Measurements from ENCODE around the gene POM121L2.

POM121L2 gene

GRCh38 chr6:27321370-27321769 lies 9.3 kb upstream of the POM121L2 start:
- Histone ChIP-seq H3K4me3 (ENCODE audit: insufficient read depth, low read depth, low read length, poor library complexity, severe bottlenecking) (no peak overlapping the region), H3K36me3 (ENCODE audit: control insufficient read depth, insufficient read depth, low read length) (no peaks in the 10 kb centered on the region), H3K9me3 (ENCODE audit: control insufficient read depth, low read length) (no peaks in the 10 kb centered on the region), H3K27ac (ENCODE audit: insufficient read depth, low read length, poor library complexity, severe bottlenecking) (no peak overlapping the region), H3K4me1 (ENCODE audit: control insufficient read depth, insufficient read depth, low read length, poor library complexity, severe bottlenecking) (no peaks in the 10 kb centered on the region), H3K27me3 (replicated peaks; ENCODE audit: control insufficient read depth, insufficient read depth, low read length, poor library complexity, severe bottlenecking) (peaks cover 10% of the 10 kb centered on the region)
- DNase-seq: no peak

DNA sequence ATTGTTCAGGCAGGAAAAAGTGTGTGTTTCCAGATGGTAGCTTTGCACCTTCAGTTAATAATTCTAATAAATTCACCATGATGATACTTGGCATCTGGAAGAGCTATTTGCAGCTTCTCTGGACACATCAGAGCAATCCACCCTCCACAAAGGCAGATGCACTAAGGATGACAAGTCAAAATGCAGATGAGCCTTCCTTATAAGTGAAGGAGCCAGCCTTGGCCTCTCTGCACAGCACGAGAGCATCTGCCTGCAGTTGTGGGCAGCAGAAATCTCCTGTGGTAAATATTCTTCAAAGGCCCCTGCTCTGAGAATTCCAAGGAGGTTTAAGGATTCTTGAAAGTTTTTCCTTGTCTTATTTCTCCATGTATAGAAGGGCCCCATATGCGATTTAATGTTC lies 6.9 kb upstream of the POM121L2 start:
- H3K36me3 ChIP-seq (ENCODE audit: control insufficient read depth, insufficient read depth, low read length): no peaks in the 10 kb centered on the region
- peaks cover 4% of the 10 kb centered on the region for H3K27me3 ChIP-seq (replicated peaks; ENCODE audit: control insufficient read depth, insufficient read depth, low read length, poor library complexity, severe bottlenecking)
- H3K4me1 ChIP-seq (ENCODE audit: control insufficient read depth, insufficient read depth, low read length, poor library complexity, severe bottlenecking): no peaks in the 10 kb centered on the region
- no peak overlapping the region for H3K4me3 ChIP-seq (ENCODE audit: insufficient read depth, low read depth, low read length, poor library complexity, severe bottlenecking)
- H3K9me3 ChIP-seq (ENCODE audit: control insufficient read depth, low read length): no peaks in the 10 kb centered on the region
- H3K27ac ChIP-seq (ENCODE audit: insufficient read depth, low read length, poor library complexity, severe bottlenecking): no peak overlapping the region
- DNase-seq: no peak

GRCh38 chr6:27314046-27314445 lies 2.0 kb upstream of the POM121L2 start:
- H3K27ac ChIP-seq (ENCODE audit: insufficient read depth, low read length, poor library complexity, severe bottlenecking): no peak overlapping the region
- peaks cover 18% of the 10 kb centered on the region for H3K27me3 ChIP-seq (replicated peaks; ENCODE audit: control insufficient read depth, insufficient read depth, low read length, poor library complexity, severe bottlenecking)
- DNase-seq: no peak
- peaks cover 14% of the 10 kb centered on the region for H3K4me1 ChIP-seq (ENCODE audit: control insufficient read depth, insufficient read depth, low read length, poor library complexity, severe bottlenecking)
- H3K36me3 ChIP-seq (ENCODE audit: control insufficient read depth, insufficient read depth, low read length): no peaks in the 10 kb centered on the region
- H3K9me3 ChIP-seq (ENCODE audit: control insufficient read depth, low read length): no peaks in the 10 kb centered on the region
- H3K4me3 ChIP-seq (ENCODE audit: insufficient read depth, low read depth, low read length, poor library complexity, severe bottlenecking): no peak overlapping the region

DNA sequence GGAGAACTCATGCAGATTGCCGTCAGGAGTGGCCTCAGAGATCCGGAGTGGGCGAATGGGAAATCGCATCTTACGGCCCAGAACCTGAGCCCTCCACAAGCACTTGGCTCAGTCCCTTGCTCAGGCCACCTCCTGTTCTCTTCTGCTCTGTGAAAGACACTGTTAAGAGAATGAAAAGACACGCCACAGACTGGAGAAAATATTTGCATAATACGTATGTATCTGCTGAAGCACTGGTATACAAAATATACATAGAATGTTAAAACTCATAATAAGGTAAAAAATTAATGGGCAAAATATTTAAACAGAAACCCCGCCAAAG lies 838 bp upstream of the POM121L2 start:
- Histone ChIP-seq H3K4me1 (ENCODE audit: control insufficient read depth, insufficient read depth, low read length, poor library complexity, severe bottlenecking) (peaks cover 14% of the 10 kb centered on the region), H3K27me3 (replicated peaks; ENCODE audit: control insufficient read depth, insufficient read depth, low read length, poor library complexity, severe bottlenecking) (peaks cover 18% of the 10 kb centered on the region), H3K4me3 (ENCODE audit: insufficient read depth, low read depth, low read length, poor library complexity, severe bottlenecking) (peak overlapping the region; percentile 51)

GRCh38 chr6:27311806-27312145 lies 297 bp downstream of the POM121L2 start:
- Histone ChIP-seq H3K36me3 (ENCODE audit: control insufficient read depth, insufficient read depth, low read length) (no peaks in the 10 kb centered on the region), H3K4me1 (ENCODE audit: control insufficient read depth, insufficient read depth, low read length, poor library complexity, severe bottlenecking) (peaks cover 14% of the 10 kb centered on the region), H3K9me3 (ENCODE audit: control insufficient read depth, low read length) (no peaks in the 10 kb centered on the region), H3K27me3 (replicated peaks; ENCODE audit: control insufficient read depth, insufficient read depth, low read length, poor library complexity, severe bottlenecking) (peaks cover 18% of the 10 kb centered on the region), H3K27ac (ENCODE audit: insufficient read depth, low read length, poor library complexity, severe bottlenecking) (no peak overlapping the region), H3K4me3 (ENCODE audit: insufficient read depth, low read depth, low read length, poor library complexity, severe bottlenecking) (no peak overlapping the region)
- DNase-seq: no peak

More for the DNA sequence above, 838 bp upstream of the POM121L2 start:
- Histone ChIP-seq H3K9me3 (ENCODE audit: control insufficient read depth, low read length) (no peaks in the 10 kb centered on the region), H3K27ac (ENCODE audit: insufficient read depth, low read length, poor library complexity, severe bottlenecking) (no peak overlapping the region), H3K36me3 (ENCODE audit: control insufficient read depth, insufficient read depth, low read length) (no peaks in the 10 kb centered on the region)
- DNase-seq: no peak

- Histone ChIP-seq H3K4me1 (ENCODE audit: control insufficient read depth, insufficient read depth, low read length, poor library complexity, severe bottlenecking) (no peaks in the 10 kb centered on the region), H3K4me3 (ENCODE audit: insufficient read depth, low read depth, low read length, poor library complexity, severe bottlenecking) (no peak overlapping the region), H3K27ac (ENCODE audit: insufficient read depth, low read length, poor library complexity, severe bottlenecking) (no peak overlapping the region), H3K36me3 (ENCODE audit: control insufficient read depth, insufficient read depth, low read length) (no peaks in the 10 kb centered on the region), H3K9me3 (ENCODE audit: control insufficient read depth, low read length) (no peaks in the 10 kb centered on the region), H3K27me3 (replicated peaks; ENCODE audit: control insufficient read depth, insufficient read depth, low read length, poor library complexity, severe bottlenecking) (peaks cover 28% of the 10 kb centered on the region)
- DNase-seq: no peak
These were observed 8.3 kb downstream of the POM121L2 start for GRCh38 chr6:27303613-27304272.

- H3K27me3 ChIP-seq (replicated peaks; ENCODE audit: control insufficient read depth, insufficient read depth, low read length, poor library complexity, severe bottlenecking): peaks cover 75% of the 10 kb centered on the region
- DNase-seq: no peak
- no peak overlapping the region for H3K4me3 ChIP-seq (ENCODE audit: insufficient read depth, low read depth, low read length, poor library complexity, severe bottlenecking)
These were observed 14.0 kb downstream of the POM121L2 start for GRCh38 chr6:27297857-27298730.

GRCh38 chr6:27297484-27297856 lies 14.6 kb downstream of the POM121L2 start:
- no peak overlapping the region for H3K4me3 ChIP-seq (ENCODE audit: insufficient read depth, low read depth, low read length, poor library complexity, severe bottlenecking)
- no peak overlapping the region for H3K27ac ChIP-seq (ENCODE audit: insufficient read depth, low read length, poor library complexity, severe bottlenecking)
- peaks cover 5% of the 10 kb centered on the region for H3K9me3 ChIP-seq (ENCODE audit: control insufficient read depth, low read length)
- peaks cover 71% of the 10 kb centered on the region for H3K27me3 ChIP-seq (replicated peaks; ENCODE audit: control insufficient read depth, insufficient read depth, low read length, poor library complexity, severe bottlenecking)
- no peaks in the 10 kb centered on the region for H3K4me1 ChIP-seq (ENCODE audit: control insufficient read depth, insufficient read depth, low read length, poor library complexity, severe bottlenecking)
- H3K36me3 ChIP-seq (ENCODE audit: control insufficient read depth, insufficient read depth, low read length): no peaks in the 10 kb centered on the region
- DNase-seq: no peak

More at GRCh38 chr6:27297857-27298730, 14.0 kb downstream of the POM121L2 start:
- Histone ChIP-seq H3K27ac (ENCODE audit: insufficient read depth, low read length, poor library complexity, severe bottlenecking) (no peak overlapping the region), H3K36me3 (ENCODE audit: control insufficient read depth, insufficient read depth, low read length) (no peaks in the 10 kb centered on the region), H3K9me3 (ENCODE audit: control insufficient read depth, low read length) (peaks cover 5% of the 10 kb centered on the region), H3K4me1 (ENCODE audit: control insufficient read depth, insufficient read depth, low read length, poor library complexity, severe bottlenecking) (no peaks in the 10 kb centered on the region)

GRCh38 chr6:27296106-27296783 lies 15.8 kb downstream of the POM121L2 start:
- Histone ChIP-seq H3K27ac (ENCODE audit: insufficient read depth, low read length, poor library complexity, severe bottlenecking) (no peak overlapping the region), H3K36me3 (ENCODE audit: control insufficient read depth, insufficient read depth, low read length) (no peaks in the 10 kb centered on the region), H3K4me3 (ENCODE audit: insufficient read depth, low read depth, low read length, poor library complexity, severe bottlenecking) (no peak overlapping the region), H3K9me3 (ENCODE audit: control insufficient read depth, low read length) (peaks cover 5% of the 10 kb centered on the region), H3K4me1 (ENCODE audit: control insufficient read depth, insufficient read depth, low read length, poor library complexity, severe bottlenecking) (no peaks in the 10 kb centered on the region), H3K27me3 (replicated peaks; ENCODE audit: control insufficient read depth, insufficient read depth, low read length, poor library complexity, severe bottlenecking) (peaks cover 65% of the 10 kb centered on the region)
- DNase-seq: no peak
